Fibroblast of pulmonary artery (primary cell): ENCODE data around the gene GLIS1.

ENCODE experiments used
- DNase-seq: peaks from one replicate; pipeline ENCODE4 v3.0.0-alpha.2; 2010; ENCODE audit warnings: low read depth
- H3K4me3 ChIP-seq: replicated peaks from 2 replicates; pipeline ENCODE4 v1.5.1; 2011; ENCODE audit warnings: low read depth, mild to moderate bottlenecking, control low read depth, low read length, moderate library complexity
- TF ChIP-seq, protein P1 (sequence below): IDR thresholded peaks from 2 replicates; pipeline ENCODE4 v1.5.1; 2011; ENCODE audit warnings: mild to moderate bottlenecking, control low read depth, low read length, inconsistent platforms; ENCODE audit errors: missing control alignments

The GLIS1 gene

GRCh38 chr1:53530550-53530949, 208.4 kb downstream of the GLIS1 start:
- H3K4me3 ChIP-seq, result no peak overlapping the region
- no peak for DNase-seq
- TF ChIP-seq, protein P1, sequence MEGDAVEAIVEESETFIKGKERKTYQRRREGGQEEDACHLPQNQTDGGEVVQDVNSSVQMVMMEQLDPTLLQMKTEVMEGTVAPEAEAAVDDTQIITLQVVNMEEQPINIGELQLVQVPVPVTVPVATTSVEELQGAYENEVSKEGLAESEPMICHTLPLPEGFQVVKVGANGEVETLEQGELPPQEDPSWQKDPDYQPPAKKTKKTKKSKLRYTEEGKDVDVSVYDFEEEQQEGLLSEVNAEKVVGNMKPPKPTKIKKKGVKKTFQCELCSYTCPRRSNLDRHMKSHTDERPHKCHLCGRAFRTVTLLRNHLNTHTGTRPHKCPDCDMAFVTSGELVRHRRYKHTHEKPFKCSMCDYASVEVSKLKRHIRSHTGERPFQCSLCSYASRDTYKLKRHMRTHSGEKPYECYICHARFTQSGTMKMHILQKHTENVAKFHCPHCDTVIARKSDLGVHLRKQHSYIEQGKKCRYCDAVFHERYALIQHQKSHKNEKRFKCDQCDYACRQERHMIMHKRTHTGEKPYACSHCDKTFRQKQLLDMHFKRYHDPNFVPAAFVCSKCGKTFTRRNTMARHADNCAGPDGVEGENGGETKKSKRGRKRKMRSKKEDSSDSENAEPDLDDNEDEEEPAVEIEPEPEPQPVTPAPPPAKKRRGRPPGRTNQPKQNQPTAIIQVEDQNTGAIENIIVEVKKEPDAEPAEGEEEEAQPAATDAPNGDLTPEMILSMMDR, result no peak

GRCh38 chr1:53529555-53529954, 209.4 kb downstream of the GLIS1 start:
- DNase-seq, result no peak

GRCh38 chr1:53527368-53527767, 211.6 kb downstream of the GLIS1 start:
- no peak for DNase-seq

More at GRCh38 chr1:53529555-53529954, 209.4 kb downstream of the GLIS1 start:
- TF ChIP-seq, protein P1, result no peak
- no peak overlapping the region for H3K4me3 ChIP-seq

DNA sequence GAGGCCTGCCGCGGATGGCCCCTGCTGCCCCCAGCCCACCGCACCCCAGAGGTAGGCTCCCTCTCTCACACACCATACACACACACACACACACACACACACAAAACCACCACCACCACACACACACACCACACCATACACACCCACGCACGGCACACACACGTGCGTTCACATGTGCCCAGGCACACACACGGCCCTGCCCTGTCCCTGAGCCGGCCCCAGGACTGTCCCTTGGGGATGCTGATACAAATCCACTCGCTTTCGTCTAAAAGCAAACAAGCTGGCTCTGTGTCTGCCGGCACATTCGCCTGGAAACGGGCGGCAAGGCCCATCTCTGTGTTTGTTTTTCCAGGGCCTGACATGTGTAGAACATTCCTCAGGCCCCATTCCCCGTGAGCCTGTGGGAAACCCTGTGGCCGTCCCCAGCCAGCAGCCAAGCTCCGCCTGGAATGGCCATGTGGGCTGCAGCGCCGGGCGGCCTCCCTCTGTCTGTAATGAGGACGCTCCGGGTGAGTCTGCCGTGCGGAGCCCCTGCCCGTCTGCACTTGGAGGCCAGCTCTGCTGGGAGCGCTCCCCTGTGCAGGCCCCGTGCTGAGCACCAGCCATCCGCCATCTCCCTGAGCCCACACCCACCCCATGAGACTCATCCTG, 212.4 kb downstream of the GLIS1 start:
- TF ChIP-seq, protein P1, result no peak
- peak; percentile 39 for DNase-seq
- no peak overlapping the region for H3K4me3 ChIP-seq

More at GRCh38 chr1:53527368-53527767, 211.6 kb downstream of the GLIS1 start:
- TF ChIP-seq, protein P1, result no peak
- H3K4me3 ChIP-seq, result no peak overlapping the region

GRCh38 chr1:53525595-53525994, 213.4 kb downstream of the GLIS1 start:
- H3K4me3 ChIP-seq, result no peak overlapping the region
- no peak for DNase-seq
- TF ChIP-seq, protein P1, result no peak

DNA sequence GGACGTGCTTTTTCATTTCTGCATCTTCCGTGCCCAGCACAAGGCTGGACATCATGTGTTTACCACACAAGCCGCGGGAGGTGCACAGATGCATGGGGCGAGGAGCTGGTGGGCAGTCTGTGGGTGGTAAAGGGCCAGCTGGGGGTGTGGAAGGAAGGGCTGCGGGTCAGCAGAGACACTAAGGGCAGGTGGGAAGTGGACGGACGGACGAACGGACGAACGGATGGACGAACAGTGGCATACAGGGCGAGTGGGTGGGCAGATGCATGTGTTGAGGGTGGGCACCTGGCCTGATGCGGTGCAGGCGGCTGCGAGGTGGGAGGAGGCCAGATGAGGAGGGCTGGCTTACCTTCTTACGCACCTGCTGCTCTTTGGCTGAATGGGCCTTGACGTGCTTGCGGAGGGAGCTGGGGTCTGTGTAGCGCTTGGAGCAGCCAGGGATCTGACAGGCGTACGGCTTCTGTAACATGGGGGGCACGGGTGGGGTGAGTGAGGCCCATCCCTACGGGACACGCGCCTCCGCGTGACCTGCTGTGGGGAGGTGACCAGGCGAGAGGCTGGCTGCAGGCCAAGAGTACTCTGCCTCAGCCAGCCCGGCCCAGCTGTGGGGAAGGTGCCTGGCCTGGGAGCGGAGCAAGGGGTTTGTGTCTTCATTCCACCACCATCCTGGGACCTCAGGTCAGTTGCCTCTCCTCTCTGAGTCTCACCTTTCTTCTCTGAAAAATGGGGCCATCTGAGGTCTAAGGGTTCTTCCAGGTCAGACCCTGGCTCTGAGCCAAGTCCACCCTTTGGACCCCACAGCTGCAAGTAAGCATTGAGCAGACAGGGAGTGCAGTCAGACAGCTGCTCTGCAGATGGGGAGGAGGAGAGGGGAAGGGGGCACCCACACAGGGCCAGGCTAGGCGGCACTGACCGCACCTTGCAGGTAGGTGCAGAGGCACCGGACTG, 214.3 kb downstream of the GLIS1 start:
- TF ChIP-seq, protein P1, result no peak
- no peak overlapping the region for H3K4me3 ChIP-seq
- no peak for DNase-seq
